SU-DHL-6 (cell line): ENCODE measurements around the gene CNTFR.

Source experiments
- CTCF ChIP-seq: fragments of 200-600 bp; sonication (generic); IDR thresholded peaks from one replicate; pipeline ENCODE4 v1.5.1; 2017; ENCODE audit warnings: antibody characterized with exemption, mild to moderate bottlenecking, low read length, moderate library complexity; ENCODE audit not compliant: insufficient read depth, poor library complexity, severe bottlenecking
- EZH2phosphoT487 ChIP-seq: fragments of 200-600 bp; sonication (generic), shearing (Covaris generic); conservative IDR thresholded peaks from 2 replicates; pipeline ENCODE4 v1.6.1; 2018; ENCODE audit warnings: mild to moderate bottlenecking, antibody characterized with exemption, low read length, moderate library complexity, mixed read lengths

DNA sequence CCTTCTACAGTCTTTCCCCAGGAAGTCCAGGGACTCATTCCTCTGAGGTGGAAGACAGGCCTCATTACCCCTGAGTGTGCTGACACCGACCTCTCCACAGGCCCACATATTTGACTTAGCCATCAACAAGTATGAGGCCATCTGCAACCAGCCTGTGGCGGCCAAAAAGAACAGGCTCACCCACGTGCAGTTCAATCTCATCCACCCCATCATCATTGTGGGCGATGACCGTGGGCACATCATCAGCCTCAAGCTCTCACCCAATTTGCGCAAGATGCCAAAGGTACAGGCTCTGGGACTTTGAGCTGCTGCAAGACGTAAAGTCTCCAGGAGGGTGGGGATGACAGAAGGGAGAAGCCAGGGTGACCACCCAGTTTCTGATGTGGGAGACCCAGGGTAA is 72.3 kb downstream of the CNTFR start:
- TF ChIP-seq CTCF = no peak
- no peak for TF ChIP-seq EZH2phosphoT487
